ENCODE measurements around the gene SNN. TPM values are rescaled to one million over a fixed set of nuclear protein-coding genes. Genes with fewer than 3 reads are reported as not detected.

Gene SNN
- total and polyA plus RNA-seq, 9 donors: 17.3 to 32.7 (median 29.4) TPM

DNA sequence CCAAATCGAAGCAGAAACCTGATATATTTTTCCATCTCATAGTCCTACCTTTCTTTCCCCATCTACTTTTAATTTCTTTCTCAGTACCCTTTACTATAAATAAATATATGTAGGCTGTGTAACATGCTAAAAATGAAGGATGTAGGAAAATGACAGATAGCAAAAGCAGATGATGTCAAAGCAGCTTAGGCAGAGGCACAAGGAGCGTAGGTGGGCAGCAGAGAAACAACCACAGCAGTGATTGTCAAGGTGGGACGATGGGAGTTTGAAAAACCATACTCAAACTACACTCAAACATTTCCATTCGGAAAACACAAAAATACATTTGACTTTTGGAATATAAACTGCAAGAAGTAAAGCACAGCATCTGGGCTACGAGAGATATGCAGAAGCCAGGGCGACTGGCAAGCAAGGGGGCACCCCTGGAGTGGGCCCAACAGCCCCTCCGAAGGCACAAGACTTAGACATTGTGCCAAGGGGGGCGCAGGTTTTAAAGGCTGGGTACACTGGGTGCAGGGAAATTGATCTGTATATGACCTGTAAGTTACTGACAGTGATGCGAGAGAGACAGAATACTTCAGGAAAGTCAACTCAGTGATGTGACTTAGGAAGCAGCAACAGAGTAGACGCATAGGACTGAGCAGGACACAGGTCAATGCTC lies 31.1 kb downstream of the SNN start:
- peaks cover 41% of the 10 kb centered on the region for H3K36me3 ChIP-seq (ENCODE audit: control insufficient read depth, insufficient read depth, low read length)
- H3K27ac ChIP-seq (ENCODE audit: low read length): no peak overlapping the region
- DNase-seq: no peak
- no peaks in the 10 kb centered on the region for H3K9me3 ChIP-seq (replicated peaks; ENCODE audit: control insufficient read depth, low read depth, low read length)
- H3K4me1 ChIP-seq (ENCODE audit: control insufficient read depth, insufficient read depth, low read length): no peaks in the 10 kb centered on the region
- 82% methylated on average over 6 of the region's 10 CpGs for WGBS (ENCODE audit: insufficient coverage)
- H3K4me3 ChIP-seq (ENCODE audit: low read length): no peak overlapping the region
- H3K27me3 ChIP-seq (ENCODE audit: control insufficient read depth, insufficient read depth, low read length): no peaks in the 10 kb centered on the region

DNA sequence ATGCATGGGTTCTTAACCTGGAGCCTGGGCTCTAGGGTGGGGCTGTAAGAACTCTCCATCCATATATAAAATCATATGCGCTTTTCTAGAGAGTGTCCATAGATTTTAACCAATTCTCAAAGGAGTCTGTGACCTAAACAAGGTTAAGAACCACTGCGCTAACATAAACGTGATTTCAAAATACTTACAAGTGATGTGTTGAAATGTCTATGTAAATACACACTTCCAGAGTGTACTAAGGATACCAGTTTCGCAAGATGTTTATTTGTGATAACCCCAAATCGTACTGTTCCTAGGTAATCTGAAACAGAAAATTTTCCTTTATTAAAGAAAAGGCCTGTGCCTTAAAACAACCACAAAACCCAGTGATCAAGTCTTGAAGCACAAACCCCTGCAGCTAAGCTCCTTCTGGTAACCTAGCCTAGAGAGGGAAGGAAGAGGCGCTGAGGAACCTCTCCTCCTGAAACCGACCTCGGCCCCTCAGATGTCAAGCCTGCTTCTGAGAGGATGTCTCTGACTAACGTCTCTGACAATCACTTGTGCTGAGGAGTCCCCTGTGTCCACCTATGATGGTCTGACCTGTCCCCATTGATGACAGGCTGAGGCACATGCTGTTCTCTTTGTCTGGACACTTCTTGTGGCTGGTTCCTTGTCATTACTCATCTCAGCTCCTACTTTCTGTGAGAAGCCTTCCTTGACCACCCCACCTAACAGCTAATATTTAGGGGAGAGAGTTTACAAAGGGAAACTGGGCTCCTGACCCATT lies 32.2 kb downstream of the SNN start:
- Histone ChIP-seq H3K9me3 (replicated peaks; ENCODE audit: control insufficient read depth, low read depth, low read length) (no peaks in the 10 kb centered on the region), H3K4me3 (ENCODE audit: low read length) (no peak overlapping the region), H3K36me3 (ENCODE audit: control insufficient read depth, insufficient read depth, low read length) (peaks cover 36% of the 10 kb centered on the region), H3K4me1 (ENCODE audit: control insufficient read depth, insufficient read depth, low read length) (no peaks in the 10 kb centered on the region), H3K27ac (ENCODE audit: low read length) (no peak overlapping the region), H3K27me3 (ENCODE audit: control insufficient read depth, insufficient read depth, low read length) (no peaks in the 10 kb centered on the region)
- DNase-seq: no peak
- 69% methylated on average over 2 of the region's 9 CpGs for WGBS (ENCODE audit: insufficient coverage)

DNA sequence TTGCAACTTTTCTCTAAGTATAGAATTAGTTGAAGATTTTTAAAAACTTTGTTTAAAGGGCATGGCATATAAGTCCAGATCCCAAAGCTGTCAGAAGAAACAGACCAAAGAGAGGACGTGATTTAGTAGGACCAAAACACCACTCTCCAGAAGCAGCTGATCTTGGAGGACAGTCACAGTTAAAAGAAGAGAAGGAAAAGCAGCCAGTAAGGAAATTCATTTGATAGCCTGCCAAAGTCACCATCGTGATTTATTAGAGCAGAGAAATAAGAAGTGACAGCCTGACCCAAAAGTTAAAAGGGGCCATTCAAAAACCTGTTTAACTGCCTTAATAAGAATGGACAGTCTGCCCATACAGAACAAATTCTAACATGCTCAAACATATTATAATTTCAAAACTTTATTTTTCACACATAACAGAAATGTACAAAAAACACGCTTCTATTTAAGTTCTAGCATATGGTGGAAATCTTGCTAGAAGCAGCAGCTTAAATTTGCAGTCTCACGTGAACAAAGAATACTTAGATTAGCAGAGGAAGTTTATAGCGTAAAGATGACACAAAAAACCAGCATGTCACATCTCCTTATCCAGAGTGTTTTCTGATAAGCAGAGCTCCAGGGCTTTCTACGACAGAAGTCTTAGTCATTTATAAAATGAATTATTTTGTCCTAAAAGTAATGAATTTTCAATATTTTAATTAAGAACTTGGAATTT lies 37.2 kb downstream of the SNN start:
- Histone ChIP-seq H3K36me3 (ENCODE audit: control insufficient read depth, insufficient read depth, low read length) (peaks cover 2% of the 10 kb centered on the region), H3K9me3 (replicated peaks; ENCODE audit: control insufficient read depth, low read depth, low read length) (no peaks in the 10 kb centered on the region), H3K4me3 (ENCODE audit: low read length) (no peak overlapping the region), H3K27ac (ENCODE audit: low read length) (no peak overlapping the region), H3K27me3 (ENCODE audit: control insufficient read depth, insufficient read depth, low read length) (no peaks in the 10 kb centered on the region), H3K4me1 (ENCODE audit: control insufficient read depth, insufficient read depth, low read length) (peaks cover 2% of the 10 kb centered on the region)
- no peak for DNase-seq
- WGBS (ENCODE audit: insufficient coverage): no CpG with 5 or more reads among the region's 6 CpGs

DNA sequence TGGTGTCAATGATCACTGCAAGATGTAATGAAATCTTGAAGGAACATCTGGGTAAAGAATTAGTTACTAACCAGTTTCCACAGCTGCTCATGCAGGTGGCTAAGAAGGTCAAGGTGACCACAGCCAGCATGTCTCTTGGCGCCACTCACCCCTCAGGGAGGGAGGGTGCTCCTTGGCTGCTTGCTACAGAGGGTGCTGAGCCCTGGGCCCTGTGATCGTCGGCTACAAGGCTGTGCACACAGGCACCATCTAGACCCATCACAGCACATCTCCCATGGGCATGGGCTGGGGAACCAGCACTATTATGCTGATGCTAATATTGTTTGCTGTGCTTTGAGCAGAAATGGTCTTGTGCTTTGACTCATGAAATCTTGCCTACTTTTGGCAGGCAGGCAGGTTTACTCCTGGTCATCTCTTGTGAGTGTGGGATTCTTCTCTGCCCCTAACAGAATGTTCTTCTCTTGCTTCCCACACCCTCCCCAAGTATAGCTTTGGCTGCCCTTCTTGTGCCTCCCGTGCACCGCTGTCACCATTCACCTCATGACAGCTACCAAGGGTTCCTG lies 38.0 kb downstream of the SNN start:
- H3K4me3 ChIP-seq (ENCODE audit: low read length): no peak overlapping the region
- H3K4me1 ChIP-seq (ENCODE audit: control insufficient read depth, insufficient read depth, low read length): peaks cover 2% of the 10 kb centered on the region
- WGBS (ENCODE audit: insufficient coverage): 78% methylated on average over 3 of the region's 5 CpGs
- no peak for DNase-seq
- no peaks in the 10 kb centered on the region for H3K27me3 ChIP-seq (ENCODE audit: control insufficient read depth, insufficient read depth, low read length)
- no peak overlapping the region for H3K27ac ChIP-seq (ENCODE audit: low read length)
- no peaks in the 10 kb centered on the region for H3K9me3 ChIP-seq (replicated peaks; ENCODE audit: control insufficient read depth, low read depth, low read length)
- H3K36me3 ChIP-seq (ENCODE audit: control insufficient read depth, insufficient read depth, low read length): peaks cover 10% of the 10 kb centered on the region

DNA sequence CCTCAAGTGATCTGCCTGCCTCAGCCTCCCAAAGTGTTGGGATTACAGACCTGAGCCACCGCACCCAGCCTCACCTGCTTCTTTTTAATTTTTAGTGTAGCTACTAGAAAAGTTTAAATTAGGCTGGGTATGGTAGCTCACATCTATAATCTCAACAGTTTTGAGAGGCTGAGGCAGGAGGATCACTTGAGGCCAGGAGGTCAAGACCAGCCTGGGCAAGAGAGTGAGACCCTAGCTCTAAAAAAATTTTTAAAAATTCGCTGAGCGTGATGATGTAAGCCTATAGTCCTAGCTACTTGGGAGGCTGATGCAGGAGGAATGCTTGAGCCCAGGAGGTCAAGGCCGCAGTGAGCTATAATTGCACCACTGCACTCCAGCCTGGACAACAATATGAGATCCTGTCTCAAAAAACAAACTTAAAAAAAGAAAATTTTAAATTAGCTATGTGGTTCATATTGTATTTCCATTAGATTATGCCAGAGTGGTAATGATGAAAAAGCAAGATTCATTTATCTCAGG lies 39.5 kb downstream of the SNN start:
- no peak overlapping the region for H3K27ac ChIP-seq (ENCODE audit: low read length)
- DNase-seq: no peak
- no peaks in the 10 kb centered on the region for H3K27me3 ChIP-seq (ENCODE audit: control insufficient read depth, insufficient read depth, low read length)
- H3K4me1 ChIP-seq (ENCODE audit: control insufficient read depth, insufficient read depth, low read length): peaks cover 2% of the 10 kb centered on the region
- no peaks in the 10 kb centered on the region for H3K9me3 ChIP-seq (replicated peaks; ENCODE audit: control insufficient read depth, low read depth, low read length)
- WGBS (ENCODE audit: insufficient coverage): 100% methylated on average over 2 of the region's 4 CpGs
- H3K36me3 ChIP-seq (ENCODE audit: control insufficient read depth, insufficient read depth, low read length): peaks cover 17% of the 10 kb centered on the region
- H3K4me3 ChIP-seq (ENCODE audit: low read length): no peak overlapping the region

DNA sequence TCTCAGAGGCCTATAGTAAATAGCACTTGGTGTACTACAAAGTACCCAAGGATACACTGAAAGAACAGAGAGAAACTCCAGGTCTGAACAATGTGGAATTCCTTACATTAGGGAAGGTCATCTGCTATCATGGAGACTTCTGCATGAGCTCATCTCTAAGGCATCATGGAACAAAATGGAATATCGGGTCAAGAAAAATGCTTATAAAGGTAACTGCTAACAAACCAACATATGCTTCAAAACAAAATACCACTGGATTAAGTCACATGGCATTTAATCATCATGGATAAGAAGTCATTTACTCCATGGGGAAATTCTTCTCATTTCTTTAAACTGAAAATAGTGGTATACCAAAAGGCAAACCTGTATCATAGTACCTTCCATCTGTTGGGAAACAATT lies 40.2 kb downstream of the SNN start:
- Histone ChIP-seq H3K36me3 (ENCODE audit: control insufficient read depth, insufficient read depth, low read length) (peaks cover 20% of the 10 kb centered on the region), H3K4me3 (ENCODE audit: low read length) (no peak overlapping the region), H3K27me3 (ENCODE audit: control insufficient read depth, insufficient read depth, low read length) (no peaks in the 10 kb centered on the region), H3K27ac (ENCODE audit: low read length) (no peak overlapping the region), H3K4me1 (ENCODE audit: control insufficient read depth, insufficient read depth, low read length) (peaks cover 2% of the 10 kb centered on the region), H3K9me3 (replicated peaks; ENCODE audit: control insufficient read depth, low read depth, low read length) (no peaks in the 10 kb centered on the region)
- no peak for DNase-seq
- no CpG with 5 or more reads among the region's 1 CpG for WGBS (ENCODE audit: insufficient coverage)

DNA sequence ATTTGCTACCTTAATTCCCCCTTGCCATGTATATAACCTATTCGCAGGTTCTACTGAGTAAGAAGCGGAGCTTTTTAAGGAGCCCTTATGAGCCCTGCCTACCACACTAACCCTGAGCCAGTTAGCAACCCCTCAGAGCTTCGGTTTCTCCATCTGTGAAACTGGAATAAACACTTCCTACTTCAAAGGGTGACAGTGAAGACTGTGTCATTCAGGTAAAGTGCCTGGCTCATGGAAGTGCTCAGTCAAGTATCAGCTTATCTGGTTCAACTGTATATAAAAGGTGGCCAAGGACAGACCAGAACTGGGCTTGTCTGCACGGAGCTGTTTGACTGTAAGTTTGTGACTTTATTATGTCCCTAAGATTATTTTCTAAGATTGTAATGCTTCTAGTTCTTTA lies 43.4 kb downstream of the SNN start:
- H3K9me3 ChIP-seq (replicated peaks; ENCODE audit: control insufficient read depth, low read depth, low read length): no peaks in the 10 kb centered on the region
- H3K27ac ChIP-seq (ENCODE audit: low read length): no peak overlapping the region
- H3K27me3 ChIP-seq (ENCODE audit: control insufficient read depth, insufficient read depth, low read length): no peaks in the 10 kb centered on the region
- H3K4me3 ChIP-seq (ENCODE audit: low read length): no peak overlapping the region
- no peaks in the 10 kb centered on the region for H3K4me1 ChIP-seq (ENCODE audit: control insufficient read depth, insufficient read depth, low read length)
- WGBS (ENCODE audit: insufficient coverage): 93% methylated on average over 2 of the region's 4 CpGs
- peaks cover 33% of the 10 kb centered on the region for H3K36me3 ChIP-seq (ENCODE audit: control insufficient read depth, insufficient read depth, low read length)
- no peak for DNase-seq

DNA sequence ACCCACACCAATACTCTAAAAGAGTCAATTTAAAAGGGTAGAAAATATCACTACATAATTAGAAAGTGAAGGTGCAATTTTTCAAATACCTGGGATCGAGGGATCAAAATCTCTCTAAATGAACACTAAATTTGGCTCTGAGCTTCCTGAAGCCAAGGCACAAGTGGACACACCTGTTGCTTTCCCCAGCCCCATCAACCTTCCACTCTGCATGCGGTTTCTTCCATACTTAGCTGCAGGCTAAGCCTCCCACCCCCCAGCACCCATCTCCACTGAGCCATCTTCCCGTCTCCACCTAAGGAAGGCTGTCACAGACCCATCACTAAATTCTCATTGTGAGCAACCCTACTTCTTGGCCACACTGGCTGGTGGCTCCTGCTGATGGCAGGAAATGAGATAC lies 43.9 kb downstream of the SNN start:
- Histone ChIP-seq H3K4me3 (ENCODE audit: low read length) (no peak overlapping the region), H3K36me3 (ENCODE audit: control insufficient read depth, insufficient read depth, low read length) (peaks cover 33% of the 10 kb centered on the region), H3K9me3 (replicated peaks; ENCODE audit: control insufficient read depth, low read depth, low read length) (no peaks in the 10 kb centered on the region), H3K4me1 (ENCODE audit: control insufficient read depth, insufficient read depth, low read length) (no peaks in the 10 kb centered on the region), H3K27me3 (ENCODE audit: control insufficient read depth, insufficient read depth, low read length) (no peaks in the 10 kb centered on the region), H3K27ac (ENCODE audit: low read length) (no peak overlapping the region)
- no peak for DNase-seq
- 80% methylated on average over 1 of the region's 3 CpGs for WGBS (ENCODE audit: insufficient coverage)

DNA sequence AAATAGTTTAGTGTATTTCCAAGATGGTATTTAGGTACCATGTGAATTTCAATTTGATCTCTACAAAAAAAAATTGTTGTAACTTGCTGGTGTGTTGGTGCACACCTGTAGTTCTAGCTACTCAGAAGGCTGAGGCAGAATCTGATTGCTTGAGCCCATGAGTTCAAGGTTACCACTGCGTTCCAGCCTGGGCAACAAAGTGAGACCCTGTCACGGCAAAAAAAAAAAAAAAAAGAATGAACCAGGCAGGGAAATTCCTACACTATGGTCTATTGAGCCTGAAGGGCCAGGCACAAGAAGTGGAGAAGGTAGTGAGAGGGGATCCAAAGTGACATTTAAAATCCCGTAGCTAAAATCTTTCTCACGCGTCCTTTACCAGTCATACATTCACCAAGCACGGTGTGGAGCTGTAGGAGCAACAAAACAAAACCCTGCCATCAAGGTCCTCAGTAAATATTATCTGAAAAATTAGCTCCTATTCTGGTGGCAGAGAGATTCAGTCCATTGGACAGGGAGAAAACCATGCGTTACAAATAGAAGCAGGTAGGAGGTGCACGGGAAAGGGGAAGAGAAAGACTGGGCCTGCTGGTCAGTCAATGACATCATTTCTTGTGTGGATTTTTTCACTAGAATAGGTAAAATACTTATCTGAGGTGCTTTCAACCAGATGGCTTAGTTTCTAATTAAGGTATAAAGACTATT lies 47.1 kb downstream of the SNN start:
- Histone ChIP-seq H3K27ac (ENCODE audit: low read length) (no peak overlapping the region), H3K36me3 (ENCODE audit: control insufficient read depth, insufficient read depth, low read length) (peaks cover 47% of the 10 kb centered on the region)

More for the DNA sequence above, 47.1 kb downstream of the SNN start:
- DNase-seq: no peak
- H3K9me3 ChIP-seq (replicated peaks; ENCODE audit: control insufficient read depth, low read depth, low read length): no peaks in the 10 kb centered on the region
- no peak overlapping the region for H3K4me3 ChIP-seq (ENCODE audit: low read length)
- no peaks in the 10 kb centered on the region for H3K27me3 ChIP-seq (ENCODE audit: control insufficient read depth, insufficient read depth, low read length)
- H3K4me1 ChIP-seq (ENCODE audit: control insufficient read depth, insufficient read depth, low read length): no peaks in the 10 kb centered on the region
- 67% methylated on average over 2 of the region's 8 CpGs for WGBS (ENCODE audit: insufficient coverage)

Data from muscle of leg (tissue), 11 donors.